IMR-90 (cell line): Measurements from ENCODE around the gene XRCC4. TPM values are rescaled to one million over a fixed set of nuclear protein-coding genes. Genes with fewer than 3 reads are reported as not detected.

Source experiments
- ATAC-seq: fragments of 200-7000 bp; cut with Tn5 transposase; 2 replicates; pipeline ENCODE4 v1.9.1; 2020; ENCODE audit warnings: low read depth, mild to moderate bottlenecking, moderate library complexity
- BruUV-seq: library from RNA; stranded (reverse); fragments of 400-500 nt; replicated peaks from 2 replicates; lab custom pipeline; 2021; lab: Mats Ljungman, UMichigan
- CTCF ChIA-PET: fragments of 300-600 bp; formaldehyde crosslinking; extraction: SDS; loops from one replicate; lab custom pipeline; 2021; ENCODE audit warnings: antibody characterized with exemption; lab: Yijun Ruan, JAX
- POLR2A ChIA-PET: fragments of 300-600 bp; sonication (Branson Sonifier 250); formaldehyde crosslinking; loops from one replicate; lab custom pipeline; 2022; ENCODE audit warnings: antibody characterized with exemption; ENCODE audit not compliant: unreplicated experiment; lab: Charles Lee
- DNase-seq: peaks from one replicate; pipeline ENCODE4 v3.0.0; 2013
- H2AFZ ChIP-seq: replicated peaks from 2 replicates; pipeline ENCODE3; 2013; ENCODE audit warnings: low read length, mild to moderate bottlenecking; ENCODE audit not compliant: poor library complexity
- H2AK5ac ChIP-seq: 2 replicates; pipeline ENCODE4 v1.6.1; 2013; ENCODE audit warnings: low read depth, low read length, inconsistent platforms
- H2AK9ac ChIP-seq: replicated peaks from 2 replicates; pipeline ENCODE3; 2013; ENCODE audit warnings: mild to moderate bottlenecking, low read depth, low read length, moderate library complexity; ENCODE audit not compliant: poor library complexity
- H2BK120ac ChIP-seq: 2 replicates; pipeline ENCODE4 v1.6.1; 2013; ENCODE audit warnings: low read depth, low read length, inconsistent platforms
- H2BK15ac ChIP-seq: 3 replicates; pipeline ENCODE4 v1.6.1; 2013; ENCODE audit warnings: low read depth, low read length, inconsistent platforms
- H2BK20ac ChIP-seq: 2 replicates; pipeline ENCODE4 v1.6.1; 2013; ENCODE audit warnings: low read depth, mild to moderate bottlenecking, inconsistent platforms, low read length, moderate library complexity
- H2BK5ac ChIP-seq: 2 replicates; pipeline ENCODE4 v1.6.1; 2013; ENCODE audit warnings: mild to moderate bottlenecking, low read depth, low read length, inconsistent platforms; ENCODE audit not compliant: poor library complexity, severe bottlenecking
- H3K14ac ChIP-seq: replicated peaks from 2 replicates; pipeline ENCODE4 v1.6.1; 2013; ENCODE audit warnings: low read depth, low read length, inconsistent platforms
- H3K18ac ChIP-seq: 2 replicates; pipeline ENCODE4 v1.6.1; 2013; ENCODE audit warnings: low read depth, low read length, control low read depth
- H3K23ac ChIP-seq: 2 replicates; pipeline ENCODE4 v1.6.1; 2013; ENCODE audit warnings: low read depth, low read length, inconsistent platforms
- H3K27ac ChIP-seq: 2 replicates; pipeline ENCODE4 v1.5.1; 2013; ENCODE audit warnings: mild to moderate bottlenecking, control low read depth, low read length; ENCODE audit not compliant: insufficient read depth
- H3K27me3 ChIP-seq: 2 replicates; pipeline ENCODE4 v1.6.1; 2013; ENCODE audit warnings: low read length; ENCODE audit not compliant: control insufficient read depth, insufficient read depth
- H3K36me3 ChIP-seq: 2 replicates; pipeline ENCODE4 v1.6.1; 2013; ENCODE audit warnings: low read length, mixed read lengths; ENCODE audit not compliant: control insufficient read depth, insufficient read depth
- H3K4ac ChIP-seq: 2 replicates; pipeline ENCODE4 v1.6.1; 2013; ENCODE audit warnings: low read depth, low read length, inconsistent platforms
- H3K4me1 ChIP-seq: 2 replicates; pipeline ENCODE4 v1.6.1; 2013; ENCODE audit warnings: low read length, mixed read lengths; ENCODE audit not compliant: control insufficient read depth, insufficient read depth
- H3K4me2 ChIP-seq: 2 replicates; pipeline ENCODE4 v1.6.1; 2013; ENCODE audit warnings: low read depth, mild to moderate bottlenecking, control low read depth, low read length, moderate library complexity
- H3K4me3 ChIP-seq: 2 replicates; pipeline ENCODE4 v1.5.1; 2013; ENCODE audit warnings: low read depth, mild to moderate bottlenecking, control low read depth, low read length, moderate library complexity; ENCODE audit not compliant: insufficient read depth
- H3K56ac ChIP-seq: 2 replicates; pipeline ENCODE4 v1.6.1; 2013; ENCODE audit warnings: low read length, inconsistent platforms; ENCODE audit not compliant: insufficient read depth; ENCODE audit errors: extremely low read depth
- H3K79me1 ChIP-seq, 2 experiments: 2 replicates each; pipeline ENCODE4 v1.6.1; 2013; ENCODE audit warnings: low read length in 2 of 2, inconsistent platforms in 1 of 2, low read depth in 1 of 2
- H3K9ac ChIP-seq: 2 replicates; pipeline ENCODE4 v1.6.1; 2013; ENCODE audit warnings: low read depth, low read length, control low read depth
- H3K9me1 ChIP-seq: 2 replicates; pipeline ENCODE4 v1.6.1; 2013; ENCODE audit warnings: low read length, inconsistent platforms; ENCODE audit not compliant: insufficient read depth
- H3K9me3 ChIP-seq: 2 replicates; pipeline ENCODE4 v1.6.1; 2013; ENCODE audit warnings: low read length; ENCODE audit not compliant: control insufficient read depth, insufficient read depth
- H4K20me1 ChIP-seq: 2 replicates; pipeline ENCODE4 v1.6.1; 2013; ENCODE audit warnings: low read length, inconsistent platforms; ENCODE audit not compliant: insufficient read depth
- H4K5ac ChIP-seq: 2 replicates; pipeline ENCODE4 v1.6.1; 2013; ENCODE audit warnings: mild to moderate bottlenecking, low read depth, low read length, control low read depth
- H4K8ac ChIP-seq, 2 experiments: 2 replicates each; pipeline ENCODE4 v1.6.1; 2013; ENCODE audit warnings: low read depth in 2 of 2, low read length in 2 of 2, control low read depth in 1 of 2, inconsistent platforms in 1 of 2
- H4K91ac ChIP-seq: 2 replicates; pipeline ENCODE4 v1.6.1; 2013; ENCODE audit warnings: low read depth, low read length, inconsistent platforms; ENCODE audit not compliant: insufficient read depth
- BHLHE40 ChIP-seq: fragments of 150-350 bp; IDR thresholded peaks from 2 replicates; pipeline ENCODE4 v1.6.1; 2016; ENCODE audit warnings: mild to moderate bottlenecking, low read depth, low read length
- CEBPB ChIP-seq: IDR thresholded peaks from 2 replicates; pipeline ENCODE4 v1.6.1; 2012; ENCODE audit warnings: low read depth, low read length, improper control_type of control experiment
- FOS ChIP-seq: fragments of 150-350 bp; IDR thresholded peaks from 2 replicates; pipeline ENCODE4 v1.6.1; 2016; ENCODE audit warnings: low read depth, low read length
- MAFK ChIP-seq: IDR thresholded peaks from 2 replicates; pipeline ENCODE4 v1.6.1; 2012; ENCODE audit warnings: low read depth, low read length, improper control_type of control experiment
- MAZ ChIP-seq: IDR thresholded peaks from 2 replicates; pipeline ENCODE4 v1.6.1; 2012; ENCODE audit warnings: low read depth, mild to moderate bottlenecking, low read length, improper control_type of control experiment, moderate library complexity, borderline replicate concordance
- MXI1 ChIP-seq: IDR thresholded peaks from 2 replicates; pipeline ENCODE4 v1.6.1; 2012; ENCODE audit warnings: low read depth, mild to moderate bottlenecking, low read length, moderate library complexity, borderline replicate concordance
- NFE2L2 ChIP-seq: fragments of 150-350 bp; IDR thresholded peaks from 2 replicates; pipeline ENCODE4 v1.6.1; 2016; ENCODE audit warnings: low read depth, mild to moderate bottlenecking, low read length
- POLR2A ChIP-seq: IDR thresholded peaks from 2 replicates; pipeline ENCODE4 v1.6.1; 2012; ENCODE audit warnings: mild to moderate bottlenecking, low read depth, low read length
- RCOR1 ChIP-seq: IDR thresholded peaks from 2 replicates; pipeline ENCODE4 v1.6.1; 2012; ENCODE audit warnings: mild to moderate bottlenecking, low read length, improper control_type of control experiment; ENCODE audit not compliant: insufficient replicate concordance
- RFX5 ChIP-seq: IDR thresholded peaks from 2 replicates; pipeline ENCODE4 v1.8.0; 2012; ENCODE audit warnings: low read depth, mild to moderate bottlenecking, low read length, moderate library complexity
- dilution Hi-C: fragments of 300-500 bp; cut with HindIII; formaldehyde crosslinking; loops from one replicate; pipeline ENCODE4 v1.14.3; 2018; ENCODE audit warnings: low sequenced_read_pairs; ENCODE audit not compliant: unreplicated experiment
- in situ Hi-C: fragments of 300-500 bp; cut with MboI; formaldehyde crosslinking; loops from 3 replicates; pipeline ENCODE4 v1.14.3; 2019; ENCODE audit warnings: low sequenced_read_pairs, inconsistent platforms, mixed read lengths
- intact Hi-C: fragments of 100-400 bp; cut with micrococcal nuclease; formaldehyde crosslinking; loops from 2 replicates; pipeline ENCODE4 v1.10.0; 2022
- polyA plus RNA-seq, 3 experiments: library from polyadenylated mRNA; depleted of rRNA; stranded (reverse); fragments of >200 nt; gene quantifications; 2 replicates each; pipeline ENCODE4 v1.2.3, GENCODE V29; 2012; ENCODE audit warnings: low replicate concordance in 1 of 3
- total RNA-seq: library from RNA; depleted of rRNA; stranded (reverse); fragments of >200 nt; gene quantifications from 2 replicates; pipeline ENCODE4 v1.2.3, GENCODE V29; 2012
- TF ChIP-seq, protein P1 (sequence below): fragments of 150-350 bp; IDR thresholded peaks from 2 replicates; pipeline ENCODE4 v1.6.1; 2017; ENCODE audit warnings: mild to moderate bottlenecking, antibody characterized with exemption, low read length, low read depth
- TF ChIP-seq, protein P2 (sequence below): fragments of 150-350 bp; IDR thresholded peaks from 2 replicates; pipeline ENCODE4 v1.6.1; 2016; ENCODE audit warnings: low read depth, mild to moderate bottlenecking, low read length, moderate library complexity, borderline replicate concordance
- TF ChIP-seq, protein P3 (sequence below): conservative IDR thresholded peaks from 2 replicates; pipeline ENCODE4 v1.5.1; 2012; ENCODE audit warnings: mild to moderate bottlenecking, low read depth, low read length, improper control_type of control experiment

The XRCC4 gene
- total and polyA plus RNA-seq, 2 of the 4 experiments (the other 2 are of a cell fraction) = 3.5 to 4.7 TPM

DNA sequence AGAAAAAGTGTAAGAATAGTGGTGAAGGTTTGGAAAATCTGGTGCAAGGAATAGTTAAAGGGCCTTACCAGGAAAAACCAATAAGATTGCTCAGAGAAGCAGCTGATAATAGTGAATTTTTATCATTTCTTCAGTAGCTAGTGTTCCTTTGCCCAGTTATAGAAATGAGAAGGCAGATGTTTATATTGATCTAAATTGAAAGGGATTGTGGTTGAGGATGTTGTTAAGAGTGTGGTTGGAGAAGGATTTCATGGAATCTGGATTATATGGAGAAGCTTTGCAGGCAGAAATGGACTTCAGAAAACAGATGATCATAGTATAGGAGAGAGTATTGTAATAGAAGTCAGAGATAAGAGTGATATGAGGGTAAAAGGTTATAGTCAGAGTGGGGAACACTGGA is 102.6 kb downstream of the XRCC4 start:
- Histone ChIP-seq H4K5ac (no peak overlapping the region), H4K91ac (no peak overlapping the region), H3K23ac (no peak overlapping the region), H3K36me3 (no peaks in the 10 kb centered on the region), H3K14ac (no peak overlapping the region), H3K27ac (no peak overlapping the region), H4K20me1 (no peaks in the 10 kb centered on the region), H3K27me3 (no peaks in the 10 kb centered on the region), H3K4me1 (peaks cover 6% of the 10 kb centered on the region), H2BK20ac (no peak overlapping the region), H2BK5ac (no peak overlapping the region), H2BK120ac (no peak overlapping the region), H3K9ac (no peak overlapping the region), H2AFZ (no peak overlapping the region), H3K9me3 (no peaks in the 10 kb centered on the region), H3K79me1 (no peaks in the 10 kb centered on the region), H3K4ac (no peak overlapping the region), H3K4me3 (no peak overlapping the region), H3K9me1 (no peaks in the 10 kb centered on the region), H3K56ac (no peak overlapping the region), H2AK9ac (no peak overlapping the region), H3K4me2 (peak overlapping the region; percentile 33; the same call in 1 of the 2 replicates), H3K18ac (no peak overlapping the region), H2BK15ac (no peak overlapping the region), H2AK5ac (no peak overlapping the region), H4K8ac (no peak overlapping the region)
- POLR2A ChIA-PET = no interaction called here
- dilution Hi-C loops = no loop called here
- ATAC-seq (peak; percentile 97), DNase-seq (peak; percentile 83)
- BruUV-seq = no TSS peak
- CTCF ChIA-PET = interaction anchor here (0.6 kb wide), 1 partner anchor 510 kb away, joined by 5 read pairs; no protein-coding TSS in a partner anchor
- TF ChIP-seq, protein P1, sequence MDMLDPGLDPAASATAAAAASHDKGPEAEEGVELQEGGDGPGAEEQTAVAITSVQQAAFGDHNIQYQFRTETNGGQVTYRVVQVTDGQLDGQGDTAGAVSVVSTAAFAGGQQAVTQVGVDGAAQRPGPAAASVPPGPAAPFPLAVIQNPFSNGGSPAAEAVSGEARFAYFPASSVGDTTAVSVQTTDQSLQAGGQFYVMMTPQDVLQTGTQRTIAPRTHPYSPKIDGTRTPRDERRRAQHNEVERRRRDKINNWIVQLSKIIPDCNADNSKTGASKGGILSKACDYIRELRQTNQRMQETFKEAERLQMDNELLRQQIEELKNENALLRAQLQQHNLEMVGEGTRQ = no peak
- no peak for TF ChIP-seq RFX5
- TF ChIP-seq FOS = no peak
- no peak for TF ChIP-seq CEBPB
- TF ChIP-seq NFE2L2 = no peak
- TF ChIP-seq RCOR1 = no peak
- TF ChIP-seq MXI1 = no peak
- TF ChIP-seq POLR2A = no peak
- TF ChIP-seq MAZ = no peak
- no peak for TF ChIP-seq BHLHE40
- TF ChIP-seq, protein P2, sequence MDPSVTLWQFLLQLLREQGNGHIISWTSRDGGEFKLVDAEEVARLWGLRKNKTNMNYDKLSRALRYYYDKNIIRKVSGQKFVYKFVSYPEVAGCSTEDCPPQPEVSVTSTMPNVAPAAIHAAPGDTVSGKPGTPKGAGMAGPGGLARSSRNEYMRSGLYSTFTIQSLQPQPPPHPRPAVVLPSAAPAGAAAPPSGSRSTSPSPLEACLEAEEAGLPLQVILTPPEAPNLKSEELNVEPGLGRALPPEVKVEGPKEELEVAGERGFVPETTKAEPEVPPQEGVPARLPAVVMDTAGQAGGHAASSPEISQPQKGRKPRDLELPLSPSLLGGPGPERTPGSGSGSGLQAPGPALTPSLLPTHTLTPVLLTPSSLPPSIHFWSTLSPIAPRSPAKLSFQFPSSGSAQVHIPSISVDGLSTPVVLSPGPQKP = no peak
- TF ChIP-seq MAFK = no peak
- TF ChIP-seq, protein P3, sequence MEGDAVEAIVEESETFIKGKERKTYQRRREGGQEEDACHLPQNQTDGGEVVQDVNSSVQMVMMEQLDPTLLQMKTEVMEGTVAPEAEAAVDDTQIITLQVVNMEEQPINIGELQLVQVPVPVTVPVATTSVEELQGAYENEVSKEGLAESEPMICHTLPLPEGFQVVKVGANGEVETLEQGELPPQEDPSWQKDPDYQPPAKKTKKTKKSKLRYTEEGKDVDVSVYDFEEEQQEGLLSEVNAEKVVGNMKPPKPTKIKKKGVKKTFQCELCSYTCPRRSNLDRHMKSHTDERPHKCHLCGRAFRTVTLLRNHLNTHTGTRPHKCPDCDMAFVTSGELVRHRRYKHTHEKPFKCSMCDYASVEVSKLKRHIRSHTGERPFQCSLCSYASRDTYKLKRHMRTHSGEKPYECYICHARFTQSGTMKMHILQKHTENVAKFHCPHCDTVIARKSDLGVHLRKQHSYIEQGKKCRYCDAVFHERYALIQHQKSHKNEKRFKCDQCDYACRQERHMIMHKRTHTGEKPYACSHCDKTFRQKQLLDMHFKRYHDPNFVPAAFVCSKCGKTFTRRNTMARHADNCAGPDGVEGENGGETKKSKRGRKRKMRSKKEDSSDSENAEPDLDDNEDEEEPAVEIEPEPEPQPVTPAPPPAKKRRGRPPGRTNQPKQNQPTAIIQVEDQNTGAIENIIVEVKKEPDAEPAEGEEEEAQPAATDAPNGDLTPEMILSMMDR = no peak
- intact Hi-C loops = no loop called here
- in situ Hi-C loops = no loop called here
